Fibroblast of the aortic adventitia (primary cell): Measurements from ENCODE around the gene ZBTB11. TPM values are rescaled to one million over a fixed set of nuclear protein-coding genes. Genes with fewer than 3 reads are reported as not detected.
"Not testable (repeated sequence)": the region's sequence is repeated elsewhere in the genome, so short reads cannot be mapped to it uniquely, and the experiment has no call there.

Experiments
- DNase-seq: peaks from one replicate; pipeline ENCODE4 v3.0.0-alpha.2; 2010; ENCODE audit warnings: low read depth
- H3K4me3 ChIP-seq: 2 replicates; pipeline ENCODE4 v1.5.1; 2011; ENCODE audit warnings: low read depth, mild to moderate bottlenecking, control low read depth, low read length, moderate library complexity
- total RNA-seq: library from RNA; depleted of rRNA; stranded (reverse); fragments of >200 nt; gene quantifications from 2 replicates; pipeline ENCODE4 v1.2.3, GENCODE V29; 2012; ENCODE audit warnings: low replicate concordance
- TF ChIP-seq, protein P1 (sequence below): IDR thresholded peaks from 2 replicates; pipeline ENCODE4 v1.5.1; 2011; ENCODE audit warnings: mild to moderate bottlenecking, low read length, control low read depth, inconsistent platforms; ENCODE audit not compliant: insufficient read depth

ZBTB11 gene
- total RNA-seq, 1 donor, result 23.1 TPM

DNA sequence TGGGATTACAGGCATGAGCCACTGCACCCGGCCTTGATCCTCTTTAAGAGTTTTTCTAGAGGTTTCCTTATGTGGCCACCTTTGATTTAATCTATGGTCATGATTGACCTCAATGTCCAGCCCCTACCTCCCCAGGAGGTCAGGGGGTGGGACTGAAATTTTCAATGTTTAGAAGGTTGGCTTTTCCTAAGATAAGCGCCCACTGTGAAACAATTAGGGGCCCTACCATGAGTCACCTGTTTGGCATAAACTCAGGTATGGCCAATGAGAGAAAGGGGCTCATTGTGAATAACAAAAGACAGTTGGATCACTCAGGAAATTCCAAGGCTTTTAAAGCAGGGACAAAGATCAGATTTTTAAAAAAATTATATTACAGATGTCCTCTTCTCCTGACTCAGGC is 51.1 kb downstream of the ZBTB11 start:
- TF ChIP-seq, protein P1, sequence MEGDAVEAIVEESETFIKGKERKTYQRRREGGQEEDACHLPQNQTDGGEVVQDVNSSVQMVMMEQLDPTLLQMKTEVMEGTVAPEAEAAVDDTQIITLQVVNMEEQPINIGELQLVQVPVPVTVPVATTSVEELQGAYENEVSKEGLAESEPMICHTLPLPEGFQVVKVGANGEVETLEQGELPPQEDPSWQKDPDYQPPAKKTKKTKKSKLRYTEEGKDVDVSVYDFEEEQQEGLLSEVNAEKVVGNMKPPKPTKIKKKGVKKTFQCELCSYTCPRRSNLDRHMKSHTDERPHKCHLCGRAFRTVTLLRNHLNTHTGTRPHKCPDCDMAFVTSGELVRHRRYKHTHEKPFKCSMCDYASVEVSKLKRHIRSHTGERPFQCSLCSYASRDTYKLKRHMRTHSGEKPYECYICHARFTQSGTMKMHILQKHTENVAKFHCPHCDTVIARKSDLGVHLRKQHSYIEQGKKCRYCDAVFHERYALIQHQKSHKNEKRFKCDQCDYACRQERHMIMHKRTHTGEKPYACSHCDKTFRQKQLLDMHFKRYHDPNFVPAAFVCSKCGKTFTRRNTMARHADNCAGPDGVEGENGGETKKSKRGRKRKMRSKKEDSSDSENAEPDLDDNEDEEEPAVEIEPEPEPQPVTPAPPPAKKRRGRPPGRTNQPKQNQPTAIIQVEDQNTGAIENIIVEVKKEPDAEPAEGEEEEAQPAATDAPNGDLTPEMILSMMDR, result no peak
- no peak for DNase-seq
- H3K4me3 ChIP-seq, result no peak overlapping the region

DNA sequence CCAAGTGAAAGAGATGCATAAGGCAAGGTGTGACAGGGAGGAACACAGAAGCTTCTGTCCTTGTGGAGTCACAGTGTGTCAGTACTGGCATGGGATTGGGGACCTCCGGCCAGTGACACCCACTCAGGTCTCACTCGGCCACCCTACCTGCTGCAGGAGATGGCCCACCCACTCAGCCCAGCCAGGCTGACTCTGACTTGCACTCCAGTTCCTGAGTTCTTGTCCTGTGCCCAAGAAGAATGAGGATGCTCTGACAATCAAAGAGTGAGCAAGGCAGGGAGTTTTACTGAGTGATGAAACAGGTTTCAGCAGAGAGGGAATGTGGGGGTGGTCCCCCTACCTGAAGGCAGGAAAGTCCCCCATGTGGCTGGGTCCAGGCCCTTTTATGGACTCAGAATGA is 52.1 kb downstream of the ZBTB11 start:
- TF ChIP-seq, protein P1, result no peak
- H3K4me3 ChIP-seq, result no peak overlapping the region
- no peak for DNase-seq

DNA sequence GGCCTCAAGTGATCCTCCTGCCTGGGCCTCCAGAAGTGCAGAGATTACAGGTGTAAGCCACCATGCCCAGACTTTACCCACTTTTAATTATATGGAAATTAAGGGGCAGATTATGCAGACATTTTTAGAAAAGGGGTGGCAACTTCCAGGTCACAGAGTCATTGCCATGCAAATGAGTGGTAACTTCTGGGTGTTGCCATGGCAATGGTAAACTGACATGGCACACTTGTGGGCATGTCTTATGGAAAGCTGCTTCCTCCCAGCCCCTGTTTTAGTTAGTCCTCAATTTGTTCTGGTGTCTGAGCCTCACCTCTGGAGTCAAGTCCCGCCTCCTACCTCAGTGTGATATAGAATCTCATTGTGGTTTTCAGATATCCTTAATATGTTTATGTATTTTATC is 53.3 kb downstream of the ZBTB11 start:
- DNase-seq, result no peak
- H3K4me3 ChIP-seq, result no peak overlapping the region
- TF ChIP-seq, protein P1, result no peak

DNA sequence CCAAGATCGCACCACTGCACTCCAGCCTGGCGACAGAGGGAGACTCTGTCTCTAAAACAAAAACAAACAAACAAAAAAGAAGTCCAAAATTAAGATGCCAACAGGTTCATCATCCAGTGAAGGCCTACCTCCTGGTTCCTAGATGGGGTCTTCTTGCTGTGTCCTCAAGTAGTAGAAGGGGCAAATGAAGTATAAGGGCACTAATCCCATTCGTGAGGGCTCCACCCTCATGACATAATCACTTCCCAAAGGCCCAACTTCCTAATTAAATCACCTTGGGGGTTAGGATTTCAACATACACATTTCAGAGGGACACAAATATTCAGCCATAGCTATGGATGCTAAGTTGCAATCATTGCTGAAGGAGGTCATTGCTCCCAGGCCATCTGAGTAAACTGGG is 57.2 kb downstream of the ZBTB11 start:
- DNase-seq, result no peak
- H3K4me3 ChIP-seq, result no peak overlapping the region
- TF ChIP-seq, protein P1, result no peak

DNA sequence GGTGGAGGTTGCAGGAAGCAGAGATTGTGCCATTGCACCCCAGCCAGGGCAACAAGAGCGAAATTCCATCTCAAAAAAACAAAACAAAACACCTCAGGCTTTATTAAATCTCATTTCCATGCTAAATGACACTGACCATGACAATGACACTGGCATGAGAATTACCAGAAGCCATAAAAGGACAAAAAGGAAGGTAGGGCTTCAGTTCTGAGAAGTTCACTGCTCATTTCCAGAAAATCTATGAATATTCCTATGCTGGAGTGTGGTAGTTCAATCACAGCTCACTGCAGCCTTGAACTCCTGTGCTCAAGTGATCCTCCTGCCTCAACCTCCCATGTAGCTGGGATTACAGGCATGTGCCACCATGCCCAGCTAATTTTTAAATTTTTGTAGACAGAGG is 58.2 kb downstream of the ZBTB11 start:
- TF ChIP-seq, protein P1, result no peak
- DNase-seq, result no peak
- no peak overlapping the region for H3K4me3 ChIP-seq

DNA sequence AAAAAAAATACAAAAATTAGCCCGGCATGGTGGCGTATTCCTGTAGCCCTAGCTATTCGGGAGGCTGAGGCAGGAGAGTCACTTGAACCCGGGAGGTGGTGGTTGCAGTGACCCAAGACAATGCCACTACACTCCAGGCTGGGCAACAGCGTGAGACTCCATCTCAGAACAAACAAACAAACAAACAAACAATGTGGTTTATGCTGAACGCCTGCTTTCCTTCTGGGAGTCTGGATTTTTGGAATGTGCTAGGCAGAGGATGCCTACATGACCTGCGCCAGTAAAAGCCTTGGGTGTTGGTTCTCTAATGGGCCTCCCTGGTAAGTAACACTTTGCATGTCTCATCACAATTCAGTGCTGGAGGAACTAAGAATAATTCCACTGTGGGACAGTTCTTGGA is 59.5 kb downstream of the ZBTB11 start:
- TF ChIP-seq, protein P1, result no peak

DNA sequence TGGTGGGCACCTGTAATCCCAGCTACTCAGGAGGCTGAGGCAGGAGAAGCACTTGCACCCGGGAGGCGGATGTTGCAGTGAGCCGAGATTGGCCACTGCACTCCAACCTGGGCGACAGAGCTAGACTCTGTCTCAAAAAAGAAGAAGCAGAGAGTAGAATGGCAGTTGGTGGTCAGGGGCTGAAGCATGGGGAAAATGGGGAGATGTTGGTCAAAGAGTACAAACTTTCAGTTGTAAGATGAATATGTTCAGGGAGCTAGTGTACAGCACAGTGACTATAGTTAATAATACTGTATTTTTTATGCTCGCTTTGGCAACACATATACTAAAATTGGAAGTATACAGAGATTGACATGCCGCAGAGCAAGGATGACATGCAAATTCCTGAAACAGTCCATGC is 61.4 kb downstream of the ZBTB11 start:
- no peak overlapping the region for H3K4me3 ChIP-seq
- TF ChIP-seq, protein P1, result no peak
- DNase-seq, result no peak

More for the DNA sequence above, 59.5 kb downstream of the ZBTB11 start:
- no peak for DNase-seq
- no peak overlapping the region for H3K4me3 ChIP-seq

DNA sequence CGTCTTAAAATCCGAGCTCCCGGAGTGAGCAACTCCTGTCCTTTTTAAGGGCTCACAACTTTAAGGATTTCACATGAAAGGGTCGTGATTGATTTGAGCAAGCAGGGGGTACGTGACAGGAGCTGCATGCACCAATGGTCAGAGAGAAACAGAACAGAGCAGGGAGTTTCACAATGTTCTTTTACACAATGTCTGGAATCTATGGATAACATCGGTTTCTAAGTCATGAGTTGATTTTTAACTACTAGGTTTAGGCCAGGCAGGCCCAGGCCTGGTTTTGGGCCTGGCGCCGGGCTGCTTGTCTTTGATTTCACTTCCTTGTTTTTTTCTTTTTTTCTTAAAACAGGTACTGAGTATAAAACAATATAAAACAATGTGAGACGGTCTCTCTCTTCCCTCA is 63.9 kb downstream of the ZBTB11 start:
- not testable (repeated sequence) for DNase-seq

More for the DNA sequence above, 63.9 kb downstream of the ZBTB11 start:
- H3K4me3 ChIP-seq, result not testable (repeated sequence)
